HepG2 (cell line): ENCODE measurements around the gene CDH13. TPM values are rescaled to one million over a fixed set of nuclear protein-coding genes. Genes with fewer than 3 reads are reported as not detected.

ENCODE experiments used
- ATAC-seq: fragments of 200-7000 bp; cut with Tn5 transposase; 3 replicates; pipeline ENCODE4 v1.9.1; 2020; ENCODE audit warnings: mild to moderate bottlenecking, moderate library complexity
- BruUV-seq: library from RNA; stranded (reverse); fragments of 400-500 nt; replicated peaks from 2 replicates; lab custom pipeline; 2021; lab: Mats Ljungman, UMichigan
- CTCF ChIA-PET: fragments of 300-600 bp; formaldehyde crosslinking; extraction: SDS; loops from one replicate; lab custom pipeline; 2021; ENCODE audit warnings: low total read pairs, inconsistent platforms, low intra/inter-chr PET ratio; lab: Yijun Ruan, JAX
- POLR2A ChIA-PET: fragments of 350-600 bp; sonication (Branson Sonifier 250); formaldehyde crosslinking; loops from one replicate; lab custom pipeline; 2020; ENCODE audit warnings: antibody characterized with exemption, inconsistent platforms; lab: Yijun Ruan, JAX
- DNase-seq: peaks from one replicate; pipeline ENCODE4 v3.0.0-alpha.2; 2015; ENCODE audit warnings: low spot score
- FAIRE-seq: peaks from 3 replicates; lab custom pipeline; 2011; peaks lifted over from hg19 to GRCh38; lab: Jason Lieb, UNC
- H2AFZ ChIP-seq: one replicate; pipeline ENCODE4 v1.6.1; 2011; ENCODE audit warnings: low read length, inconsistent platforms
- H3K27ac ChIP-seq: fragments of 300-600 bp; 3 replicates; pipeline ENCODE4 v1.8.0; 2011; ENCODE audit warnings: mixed run types, mild to moderate bottlenecking, mixed read lengths, low read length, inconsistent platforms; ENCODE audit not compliant: insufficient read depth; ENCODE audit errors: extremely low read length
- H3K27me3 ChIP-seq, 2 experiments: fragments of 200-600 bp in 1 of 2; 2 replicates in 1 of 2; 3 replicates in 1 of 2; pipeline versions ENCODE4 v1.6.0 to v1.8.0; 2011; ENCODE audit warnings: low read length in 2 of 2, mild to moderate bottlenecking in 2 of 2, moderate library complexity in 2 of 2, inconsistent platforms in 1 of 2; ENCODE audit not compliant: insufficient read depth in 2 of 2, control insufficient read depth in 1 of 2
- H3K36me3 ChIP-seq, 2 experiments: fragments of 200-600 bp in 1 of 2; replicated peaks in 1 of 2; 2 replicates in 1 of 2; 3 replicates in 1 of 2; pipeline versions ENCODE4 v1.5.1 to v1.8.0; 2011; ENCODE audit warnings: low read length in 2 of 2, inconsistent platforms in 1 of 2; ENCODE audit not compliant: insufficient read depth in 2 of 2, control insufficient read depth in 1 of 2
- H3K4me1 ChIP-seq: 2 replicates; pipeline ENCODE4 v1.5.1; 2012; ENCODE audit warnings: low read length, inconsistent platforms; ENCODE audit not compliant: insufficient read depth
- H3K4me2 ChIP-seq: 2 replicates; pipeline ENCODE4 v1.6.0; 2011; ENCODE audit warnings: low read depth, low read length, inconsistent platforms
- H3K4me3 ChIP-seq, 3 experiments: fragments of 200-600 bp in 1 of 3; sonication (generic), shearing (Covaris generic) in 1 of 3; replicated peaks in 1 of 3; 2 replicates each; pipeline ENCODE4 v1.5.1; 2011 to 2016; ENCODE audit warnings: low read length in 3 of 3, inconsistent platforms in 2 of 3, low read depth in 2 of 3, mild to moderate bottlenecking in 2 of 3, control low read depth in 1 of 3, mixed read lengths in 1 of 3; ENCODE audit not compliant: insufficient read depth in 1 of 3
- H3K79me2 ChIP-seq: one replicate; pipeline ENCODE4 v1.6.1; 2011; ENCODE audit warnings: low read length, inconsistent platforms; ENCODE audit not compliant: insufficient read depth
- H3K9ac ChIP-seq: 2 replicates; pipeline ENCODE4 v1.6.0; 2011; ENCODE audit warnings: mild to moderate bottlenecking, low read depth, low read length, inconsistent platforms; ENCODE audit not compliant: insufficient read depth
- H3K9me3 ChIP-seq: 2 replicates; pipeline ENCODE4 v1.5.1; 2012; ENCODE audit warnings: mild to moderate bottlenecking, low read length
- H4K20me1 ChIP-seq: 2 replicates; pipeline ENCODE4 v1.6.0; 2011; ENCODE audit warnings: inconsistent platforms, mild to moderate bottlenecking, low read length, moderate library complexity; ENCODE audit not compliant: insufficient read depth
- BRD4 ChIP-seq: sonication (generic); formaldehyde crosslinking; IDR thresholded peaks from 2 replicates; pipeline ENCODE4 v1.4.0; 2020; ENCODE audit warnings: missing genetic modification reagents
- CC2D1A ChIP-seq: sonication (generic); formaldehyde crosslinking; IDR thresholded peaks from 2 replicates; pipeline ENCODE4 v1.8.1; 2023; ENCODE audit warnings: mild to moderate bottlenecking, missing genetic modification reagents
- IKZF1 ChIP-seq: fragments of 450-650 bp; IDR thresholded peaks from 2 replicates; pipeline ENCODE4 v1.7.1; 2016
- KMT2B ChIP-seq: IDR thresholded peaks from 2 replicates; pipeline ENCODE4 v1.6.1; 2016; ENCODE audit warnings: missing genetic modification reagents, missing compliant biosample characterization
- MAFF ChIP-seq: IDR thresholded peaks from 2 replicates; pipeline ENCODE4 v1.6.1; 2011; ENCODE audit warnings: low read depth, low read length, improper control_type of control experiment
- MEF2D ChIP-seq: sonication (generic); formaldehyde crosslinking; IDR thresholded peaks from 2 replicates; pipeline ENCODE4 v1.5.1; 2020; ENCODE audit warnings: mild to moderate bottlenecking, missing genetic modification reagents
- MLLT10 ChIP-seq: sonication (generic); formaldehyde crosslinking; IDR thresholded peaks from 2 replicates; pipeline ENCODE4 v1.4.0; 2020; ENCODE audit warnings: missing genetic modification reagents
- NFKBIZ ChIP-seq: IDR thresholded peaks from 2 replicates; pipeline ENCODE4 v1.6.1; 2018; ENCODE audit warnings: missing genetic modification reagents, missing compliant biosample characterization
- SRSF1 ChIP-seq: fragments of 200-400 bp; formaldehyde crosslinking; optimal IDR thresholded peaks from 2 replicates; pipeline ENCODE3; 2017; ENCODE audit warnings: mild to moderate bottlenecking, low read depth, low read length, moderate library complexity
- STAG1 ChIP-seq: sonication (generic); formaldehyde crosslinking; IDR thresholded peaks from 2 replicates; pipeline ENCODE4 v1.4.0; 2020; ENCODE audit warnings: missing genetic modification reagents
- TAF15 ChIP-seq: fragments of 200-400 bp; formaldehyde crosslinking; IDR thresholded peaks from one replicate; pipeline ENCODE4 v1.6.1; 2018; ENCODE audit warnings: mild to moderate bottlenecking, low read depth, low read length; ENCODE audit not compliant: poor library complexity, severe bottlenecking
- ZBTB21 ChIP-seq: sonication (generic); formaldehyde crosslinking; IDR thresholded peaks from 2 replicates; pipeline ENCODE4 v1.4.0; 2020; ENCODE audit warnings: missing genetic modification reagents
- ZKSCAN1 ChIP-seq: fragments of 150-350 bp; IDR thresholded peaks from 2 replicates; pipeline ENCODE4 v1.6.1; 2014; ENCODE audit warnings: low read length
- ZNF10 ChIP-seq: sonication (generic); formaldehyde crosslinking; IDR thresholded peaks from 2 replicates; pipeline ENCODE4 v1.4.0; 2020; ENCODE audit warnings: mild to moderate bottlenecking, low read depth, missing genetic modification reagents, borderline replicate concordance
- ZNF263 ChIP-seq: sonication (generic); formaldehyde crosslinking; IDR thresholded peaks from 2 replicates; pipeline ENCODE4 v1.4.0; 2020; ENCODE audit warnings: missing genetic modification reagents
- ZNF660 ChIP-seq: sonication (generic); formaldehyde crosslinking; IDR thresholded peaks from 2 replicates; pipeline ENCODE4 v1.5.1; 2020; ENCODE audit warnings: mild to moderate bottlenecking, low read depth, missing genetic modification reagents, borderline replicate concordance
- WGBS: methylation state at CpG from one replicate; pipeline ENCODE4 v1.1.6; 2017; ENCODE audit warnings: low lambda C conversion rate; 5-methylcytosine and 5-hydroxymethylcytosine counted together
- in situ Hi-C: cut with HindIII; loops from 2 replicates; pipeline ENCODE4 v1.10.0; 2017; ENCODE audit warnings: low pct_unique_long_range_greater_than_20kb; ENCODE audit not compliant: extremely low pct_ligation_motif_present
- intact Hi-C: fragments of 100-400 bp; cut with micrococcal nuclease; formaldehyde crosslinking; loops from one replicate; pipeline ENCODE4 v1.10.0; 2022; ENCODE audit not compliant: unreplicated experiment
- polyA plus RNA-seq, 8 experiments: library from polyadenylated mRNA; depleted of rRNA in 3 of 8; stranded (reverse) in 7 of 8; unstranded in 1 of 8; fragments of >200 nt; fragmentation: Illumina TruSeq in 4 of 8; extraction: Trizol in 4 of 8; gene quantifications; 2 replicates each; pipeline versions ENCODE4 v1.2.1 to v1.2.3, GENCODE V29; 2011 to 2016; ENCODE audit warnings: low read depth in 4 of 8, missing spikeins in 1 of 8, mixed read lengths in 1 of 8; ENCODE audit not compliant: insufficient read depth in 1 of 8
- total RNA-seq, 5 experiments: library from RNA; depleted of rRNA; stranded (reverse); fragments of >200 nt; fragmentation: Illumina TruSeq; extraction: Trizol; gene quantifications; 2 replicates each; pipeline ENCODE4 v1.2.3, GENCODE V29; 2016; ENCODE audit warnings: low read depth in 1 of 5
- TF ChIP-seq, protein P1 (sequence below): sonication (generic); formaldehyde crosslinking; IDR thresholded peaks from 2 replicates; pipeline ENCODE4 v1.5.0; 2020; ENCODE audit warnings: mild to moderate bottlenecking, missing genetic modification reagents, borderline replicate concordance
- TF ChIP-seq, protein P2 (sequence below): sonication (generic); formaldehyde crosslinking; IDR thresholded peaks from 2 replicates; pipeline ENCODE4 v1.4.0; 2020; ENCODE audit warnings: missing genetic modification reagents
- TF ChIP-seq, protein P3 (sequence below): sonication (generic); formaldehyde crosslinking; IDR thresholded peaks from 2 replicates; pipeline ENCODE4 v1.5.0; 2020; ENCODE audit warnings: mild to moderate bottlenecking, missing genetic modification reagents

CDH13 gene
- total and polyA plus RNA-seq, 2 of the 13 experiments (the other 11 are each of a cell fraction or from before 2014, with no cell fraction given): not detected

DNA sequence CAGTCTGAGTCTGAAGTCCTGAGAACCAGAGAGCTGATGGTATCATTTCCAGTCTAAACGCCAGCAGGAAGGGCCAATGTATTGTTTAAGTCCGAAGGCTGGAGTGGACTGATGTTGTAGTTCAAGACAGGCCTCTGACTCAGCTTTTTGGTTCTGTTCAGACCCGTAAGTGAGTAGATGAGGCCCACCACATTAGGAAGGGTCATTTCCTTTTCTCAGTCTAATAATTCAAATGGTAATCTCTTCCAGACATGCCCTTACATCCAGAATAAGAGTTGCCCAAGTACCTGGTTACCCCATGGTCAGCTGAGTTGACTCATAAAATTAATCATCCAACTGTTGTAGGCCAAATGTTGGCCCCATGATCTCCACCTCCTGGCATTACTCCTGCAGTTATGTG, 738.4 kb downstream of the CDH13 start:
- ATAC-seq: no peak
- Histone ChIP-seq H4K20me1 (no peaks in the 10 kb centered on the region), H2AFZ (no peak overlapping the region), H3K36me3 (no peaks in the 10 kb centered on the region), H3K4me3 (no peak overlapping the region), H3K4me2 (no peak overlapping the region), H3K9ac (no peak overlapping the region), H3K27me3 (peaks cover 0 to 2% of the 10 kb centered on the region in 2 experiments; a peak in 1 of 5 replicates), H3K79me2 (no peaks in the 10 kb centered on the region), H3K4me1 (no peaks in the 10 kb centered on the region), H3K27ac (no peak overlapping the region), H3K9me3 (no peaks in the 10 kb centered on the region)
- CTCF ChIA-PET: no interaction called here
- POLR2A ChIA-PET: no interaction called here
- intact Hi-C loops (no loop called here), in situ Hi-C loops (no loop called here)
- DNase-seq: no peak
- no peak for FAIRE-seq
- 2% methylated on average over 3 of the region's 3 CpGs for WGBS
- no peak for TF ChIP-seq ZBTB21 (CRISPR knock-in tag)
- TF ChIP-seq ZNF263 (CRISPR knock-in tag): no peak
- TF ChIP-seq KMT2B (CRISPR knock-in tag): no peak
- TF ChIP-seq, protein P1, sequence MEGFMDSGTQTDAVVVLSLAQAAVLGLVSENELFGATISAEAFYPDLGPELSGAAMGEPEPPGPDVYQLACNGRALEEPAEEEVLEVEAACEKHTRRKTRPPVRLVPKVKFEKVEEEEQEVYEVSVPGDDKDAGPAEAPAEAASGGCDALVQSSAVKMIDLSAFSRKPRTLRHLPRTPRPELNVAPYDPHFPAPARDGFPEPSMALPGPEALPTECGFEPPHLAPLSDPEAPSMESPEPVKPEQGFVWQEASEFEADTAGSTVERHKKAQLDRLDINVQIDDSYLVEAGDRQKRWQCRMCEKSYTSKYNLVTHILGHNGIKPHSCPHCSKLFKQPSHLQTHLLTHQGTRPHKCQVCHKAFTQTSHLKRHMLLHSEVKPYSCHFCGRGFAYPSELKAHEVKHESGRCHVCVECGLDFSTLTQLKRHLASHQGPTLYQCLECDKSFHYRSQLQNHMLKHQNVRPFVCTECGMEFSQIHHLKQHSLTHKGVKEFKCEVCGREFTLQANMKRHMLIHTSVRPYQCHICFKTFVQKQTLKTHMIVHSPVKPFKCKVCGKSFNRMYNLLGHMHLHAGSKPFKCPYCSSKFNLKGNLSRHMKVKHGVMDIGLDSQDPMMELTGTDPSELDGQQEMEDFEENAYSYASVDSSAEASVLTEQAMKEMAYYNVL: no peak
- no peak for TF ChIP-seq SRSF1
- TF ChIP-seq MLLT10 (CRISPR knock-in tag): no peak
- TF ChIP-seq TAF15: no peak
- TF ChIP-seq CC2D1A: no peak
- no peak for TF ChIP-seq ZNF10 (CRISPR knock-in tag)
- TF ChIP-seq ZNF660 (CRISPR knock-in tag): no peak
- TF ChIP-seq IKZF1: no peak
- TF ChIP-seq, protein P2, sequence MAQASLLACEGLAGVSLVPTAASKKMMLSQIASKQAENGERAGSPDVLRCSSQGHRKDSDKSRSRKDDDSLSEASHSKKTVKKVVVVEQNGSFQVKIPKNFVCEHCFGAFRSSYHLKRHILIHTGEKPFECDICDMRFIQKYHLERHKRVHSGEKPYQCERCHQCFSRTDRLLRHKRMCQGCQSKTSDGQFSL (CRISPR knock-in tag): no peak
- TF ChIP-seq, protein P3, sequence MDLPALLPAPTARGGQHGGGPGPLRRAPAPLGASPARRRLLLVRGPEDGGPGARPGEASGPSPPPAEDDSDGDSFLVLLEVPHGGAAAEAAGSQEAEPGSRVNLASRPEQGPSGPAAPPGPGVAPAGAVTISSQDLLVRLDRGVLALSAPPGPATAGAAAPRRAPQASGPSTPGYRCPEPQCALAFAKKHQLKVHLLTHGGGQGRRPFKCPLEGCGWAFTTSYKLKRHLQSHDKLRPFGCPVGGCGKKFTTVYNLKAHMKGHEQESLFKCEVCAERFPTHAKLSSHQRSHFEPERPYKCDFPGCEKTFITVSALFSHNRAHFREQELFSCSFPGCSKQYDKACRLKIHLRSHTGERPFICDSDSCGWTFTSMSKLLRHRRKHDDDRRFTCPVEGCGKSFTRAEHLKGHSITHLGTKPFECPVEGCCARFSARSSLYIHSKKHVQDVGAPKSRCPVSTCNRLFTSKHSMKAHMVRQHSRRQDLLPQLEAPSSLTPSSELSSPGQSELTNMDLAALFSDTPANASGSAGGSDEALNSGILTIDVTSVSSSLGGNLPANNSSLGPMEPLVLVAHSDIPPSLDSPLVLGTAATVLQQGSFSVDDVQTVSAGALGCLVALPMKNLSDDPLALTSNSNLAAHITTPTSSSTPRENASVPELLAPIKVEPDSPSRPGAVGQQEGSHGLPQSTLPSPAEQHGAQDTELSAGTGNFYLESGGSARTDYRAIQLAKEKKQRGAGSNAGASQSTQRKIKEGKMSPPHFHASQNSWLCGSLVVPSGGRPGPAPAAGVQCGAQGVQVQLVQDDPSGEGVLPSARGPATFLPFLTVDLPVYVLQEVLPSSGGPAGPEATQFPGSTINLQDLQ (CRISPR knock-in tag): no peak
- no peak for TF ChIP-seq NFKBIZ (CRISPR knock-in tag)
- TF ChIP-seq MEF2D (CRISPR knock-in tag): no peak
- no peak for TF ChIP-seq ZKSCAN1
- no peak for TF ChIP-seq MAFF
- no peak for TF ChIP-seq BRD4 (CRISPR knock-in tag)
- no peak for TF ChIP-seq STAG1 (CRISPR knock-in tag)
- BruUV-seq: no TSS peak
